Measurements from ENCODE around the gene SLC35F4.
A peak's percentile ranks its signal among the peaks of the same experiment; 100 is the strongest.

DNA sequence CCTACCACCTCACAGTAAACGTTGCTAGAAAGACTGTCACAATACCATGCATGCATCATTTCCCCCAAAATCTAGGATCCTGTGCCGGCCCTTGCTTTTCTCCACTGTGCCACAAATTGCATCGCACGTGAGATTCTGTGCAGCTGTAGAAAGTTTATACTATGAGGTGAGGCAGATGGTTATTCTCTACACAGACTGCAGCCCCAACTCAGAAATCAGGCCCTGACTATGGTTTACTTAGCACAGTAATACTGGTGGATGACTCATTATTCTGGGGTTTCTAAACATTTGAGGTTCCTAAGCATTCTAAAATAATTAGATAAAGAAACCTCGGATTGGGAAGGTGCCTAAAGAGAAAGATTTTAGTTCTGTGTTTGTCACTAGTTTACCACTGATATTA, 208.4 kb downstream of the SLC35F4 start:
- TF ChIP-seq BHLHE40 (IDR thresholded peaks at IDR 0.05; ENCODE audit: low read depth, low read length): peak; percentile 66
- TF ChIP-seq, protein P1, sequence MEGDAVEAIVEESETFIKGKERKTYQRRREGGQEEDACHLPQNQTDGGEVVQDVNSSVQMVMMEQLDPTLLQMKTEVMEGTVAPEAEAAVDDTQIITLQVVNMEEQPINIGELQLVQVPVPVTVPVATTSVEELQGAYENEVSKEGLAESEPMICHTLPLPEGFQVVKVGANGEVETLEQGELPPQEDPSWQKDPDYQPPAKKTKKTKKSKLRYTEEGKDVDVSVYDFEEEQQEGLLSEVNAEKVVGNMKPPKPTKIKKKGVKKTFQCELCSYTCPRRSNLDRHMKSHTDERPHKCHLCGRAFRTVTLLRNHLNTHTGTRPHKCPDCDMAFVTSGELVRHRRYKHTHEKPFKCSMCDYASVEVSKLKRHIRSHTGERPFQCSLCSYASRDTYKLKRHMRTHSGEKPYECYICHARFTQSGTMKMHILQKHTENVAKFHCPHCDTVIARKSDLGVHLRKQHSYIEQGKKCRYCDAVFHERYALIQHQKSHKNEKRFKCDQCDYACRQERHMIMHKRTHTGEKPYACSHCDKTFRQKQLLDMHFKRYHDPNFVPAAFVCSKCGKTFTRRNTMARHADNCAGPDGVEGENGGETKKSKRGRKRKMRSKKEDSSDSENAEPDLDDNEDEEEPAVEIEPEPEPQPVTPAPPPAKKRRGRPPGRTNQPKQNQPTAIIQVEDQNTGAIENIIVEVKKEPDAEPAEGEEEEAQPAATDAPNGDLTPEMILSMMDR (conservative IDR thresholded peaks at IDR 0.05; ENCODE audit: low read depth, low read length): no peak
- TF ChIP-seq MXI1 (IDR thresholded peaks at IDR 0.05; ENCODE audit: borderline replicate concordance, low read depth, low read length): no peak
- no peak for TF ChIP-seq MAZ (IDR thresholded peaks at IDR 0.05; ENCODE audit: borderline replicate concordance, low read depth, low read length)
- no peak for TF ChIP-seq SMC3 (IDR thresholded peaks at IDR 0.05; ENCODE audit: low read depth, low read length)
- TF ChIP-seq POLR2A (IDR thresholded peaks at IDR 0.05; ENCODE audit: low read depth, low read length): no peak
- no peak for TF ChIP-seq CEBPB (IDR thresholded peaks at IDR 0.05; ENCODE audit: low read depth, low read length)
- TF ChIP-seq, protein P2, sequence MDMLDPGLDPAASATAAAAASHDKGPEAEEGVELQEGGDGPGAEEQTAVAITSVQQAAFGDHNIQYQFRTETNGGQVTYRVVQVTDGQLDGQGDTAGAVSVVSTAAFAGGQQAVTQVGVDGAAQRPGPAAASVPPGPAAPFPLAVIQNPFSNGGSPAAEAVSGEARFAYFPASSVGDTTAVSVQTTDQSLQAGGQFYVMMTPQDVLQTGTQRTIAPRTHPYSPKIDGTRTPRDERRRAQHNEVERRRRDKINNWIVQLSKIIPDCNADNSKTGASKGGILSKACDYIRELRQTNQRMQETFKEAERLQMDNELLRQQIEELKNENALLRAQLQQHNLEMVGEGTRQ (IDR thresholded peaks at IDR 0.05; ENCODE audit: low read depth, low read length): no peak
- no peak for TF ChIP-seq RFX5 (IDR thresholded peaks at IDR 0.05; ENCODE audit: low read depth, low read length)
- no peak for TF ChIP-seq FOS (IDR thresholded peaks at IDR 0.05; ENCODE audit: low read depth, low read length)
- no peak for TF ChIP-seq MAFK (IDR thresholded peaks at IDR 0.05; ENCODE audit: low read depth, low read length)
- TF ChIP-seq, protein P3, sequence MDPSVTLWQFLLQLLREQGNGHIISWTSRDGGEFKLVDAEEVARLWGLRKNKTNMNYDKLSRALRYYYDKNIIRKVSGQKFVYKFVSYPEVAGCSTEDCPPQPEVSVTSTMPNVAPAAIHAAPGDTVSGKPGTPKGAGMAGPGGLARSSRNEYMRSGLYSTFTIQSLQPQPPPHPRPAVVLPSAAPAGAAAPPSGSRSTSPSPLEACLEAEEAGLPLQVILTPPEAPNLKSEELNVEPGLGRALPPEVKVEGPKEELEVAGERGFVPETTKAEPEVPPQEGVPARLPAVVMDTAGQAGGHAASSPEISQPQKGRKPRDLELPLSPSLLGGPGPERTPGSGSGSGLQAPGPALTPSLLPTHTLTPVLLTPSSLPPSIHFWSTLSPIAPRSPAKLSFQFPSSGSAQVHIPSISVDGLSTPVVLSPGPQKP (IDR thresholded peaks at IDR 0.05; ENCODE audit: borderline replicate concordance, low read depth, low read length): no peak
- TF ChIP-seq CHD1 (IDR thresholded peaks at IDR 0.05; ENCODE audit: low read depth, low read length): no peak
